A549 (cell line): Measurements from ENCODE around the gene OTOG. TPM values are rescaled to one million over a fixed set of nuclear protein-coding genes. Genes with fewer than 3 reads are reported as not detected.

Experiments
- ATAC-seq, 2 experiments: fragments of 200-7000 bp in 1 of 2; fragments of >200 bp in 1 of 2; cut with Nextera tagmentation in 1 of 2; cut with Tn5 transposase in 1 of 2; 3 replicates each; pipeline versions ENCODE4 v1.8.0 to v1.9.1; 2018 to 2020; ENCODE audit warnings: mild to moderate bottlenecking in 1 of 2, moderate library complexity in 1 of 2
- CTCF ChIA-PET: fragments of 300-600 bp; sonication (Branson Sonifier 250); formaldehyde crosslinking; extraction: SDS; loops from one replicate; lab custom pipeline; 2021; ENCODE audit warnings: antibody characterized with exemption, inconsistent platforms; lab: Yijun Ruan, JAX
- POLR2A ChIA-PET: fragments of 350-600 bp; formaldehyde crosslinking; extraction: SDS; loops from one replicate; lab custom pipeline; 2021; ENCODE audit warnings: antibody characterized with exemption, inconsistent platforms; lab: Yijun Ruan, JAX
- DNase-seq, 2 experiments: peaks; one replicate each; pipeline versions ENCODE4 v3.0.0 to v3.0.0-alpha.2; 2011 to 2016; ENCODE audit warnings: low read depth in 1 of 2, low spot score in 1 of 2
- FAIRE-seq: peaks from 2 replicates; lab custom pipeline; 2011; peaks lifted over from hg19 to GRCh38; lab: Jason Lieb, UNC
- H3K27ac ChIP-seq, 2 experiments: fragments of >200 bp; sonication (Bioruptor Twin); formaldehyde crosslinking; 3 replicates each; pipeline ENCODE4 v1.5.1; 2016 to 2017
- H3K4me1 ChIP-seq: fragments of >200 bp; sonication (Bioruptor Twin); formaldehyde crosslinking; 3 replicates; pipeline ENCODE4 v1.6.1; 2016
- H3K4me2 ChIP-seq: fragments of >200 bp; sonication (Bioruptor Twin); formaldehyde crosslinking; 3 replicates; pipeline ENCODE4 v1.6.1; 2016
- H3K4me3 ChIP-seq: fragments of >200 bp; sonication (Bioruptor Twin); formaldehyde crosslinking; 3 replicates; pipeline ENCODE4 v1.5.1; 2016
- H3K9me3 ChIP-seq: fragments of >200 bp; sonication (Bioruptor Twin); formaldehyde crosslinking; 3 replicates; pipeline ENCODE4 v1.6.1; 2016
- ATOH8 ChIP-seq: fragments of 250-450 bp; sonication (Bioruptor Pico); IDR thresholded peaks from 2 replicates; pipeline ENCODE4 v1.5.0; 2020; ENCODE audit warnings: low read depth, mild to moderate bottlenecking, moderate library complexity
- EHF ChIP-seq: fragments of 250-450 bp; sonication (Bioruptor Pico); IDR thresholded peaks from 2 replicates; pipeline ENCODE4 v1.5.0; 2020; ENCODE audit warnings: mild to moderate bottlenecking
- EHMT2 ChIP-seq: fragments of 200-600 bp; sonication (generic); IDR thresholded peaks from 2 replicates; pipeline ENCODE4 v1.6.1; 2016; ENCODE audit warnings: antibody characterized with exemption, low read depth, mild to moderate bottlenecking, moderate library complexity
- ELK1 ChIP-seq: fragments of 150-350 bp; IDR thresholded peaks from 2 replicates; pipeline ENCODE4 v1.6.1; 2014; ENCODE audit warnings: low read depth, mild to moderate bottlenecking, low read length
- EP300 ChIP-seq, 2 experiments: fragments of >200 bp; sonication (Bioruptor Twin); formaldehyde crosslinking; IDR thresholded peaks; 2 replicates in 1 of 2; 3 replicates in 1 of 2; pipeline ENCODE4 v1.6.1; 2016 to 2017
- ESRRA ChIP-seq: fragments of 150-350 bp; IDR thresholded peaks from 2 replicates; pipeline ENCODE4 v1.6.1; 2014; ENCODE audit warnings: mild to moderate bottlenecking, low read length, borderline replicate concordance
- FOSL2 ChIP-seq, 2 experiments: fragments of 450-650 bp in 1 of 2; fragments of >200 bp in 1 of 2; sonication (Bioruptor Twin) in 1 of 2; formaldehyde crosslinking; IDR thresholded peaks; 2 replicates each; pipeline versions ENCODE4 v1.5.0 to v1.6.1; 2016 to 2020; ENCODE audit warnings: mild to moderate bottlenecking in 1 of 2, moderate library complexity in 1 of 2
- FOXS1 ChIP-seq: fragments of 250-450 bp; sonication (Bioruptor Pico); IDR thresholded peaks from 2 replicates; pipeline ENCODE4 v1.5.0; 2020; ENCODE audit warnings: mild to moderate bottlenecking, moderate library complexity
- GATA3 ChIP-seq: IDR thresholded peaks from 2 replicates; pipeline ENCODE4 v1.6.1; 2012; ENCODE audit warnings: borderline replicate concordance
- JUN ChIP-seq, 2 experiments: fragments of >200 bp; sonication (Bioruptor Twin); formaldehyde crosslinking; IDR thresholded peaks; 2 replicates in 1 of 2; 3 replicates in 1 of 2; pipeline ENCODE4 v1.6.1; 2016 to 2017
- MAZ ChIP-seq: fragments of 150-350 bp; IDR thresholded peaks from 2 replicates; pipeline ENCODE4 v1.6.1; 2014; ENCODE audit warnings: antibody characterized with exemption, low read depth, low read length, borderline replicate concordance
- MYC ChIP-seq: IDR thresholded peaks from 2 replicates; pipeline ENCODE4 v1.6.1; 2012; ENCODE audit warnings: mild to moderate bottlenecking, inconsistent platforms, low read length, improper control_type of control experiment, borderline replicate concordance
- NR3C1 ChIP-seq: fragments of >200 bp; sonication (Bioruptor Twin); formaldehyde crosslinking; IDR thresholded peaks from 3 replicates; pipeline ENCODE4 v1.6.1; 2017
- PHF8 ChIP-seq: fragments of 200-600 bp; sonication (generic); IDR thresholded peaks from 2 replicates; pipeline ENCODE4 v1.6.1; 2016; ENCODE audit warnings: low read depth, mild to moderate bottlenecking, antibody characterized with exemption, moderate library complexity, borderline replicate concordance
- RAD21 ChIP-seq, 2 experiments: fragments of >200 bp in 1 of 2; sonication (Bioruptor Twin) in 1 of 2; formaldehyde crosslinking in 1 of 2; IDR thresholded peaks in 1 of 2; conservative IDR thresholded peaks in 1 of 2; 2 replicates in 1 of 2; 3 replicates in 1 of 2; pipeline ENCODE4 v1.6.1; 2012 to 2018; ENCODE audit warnings: inconsistent platforms in 1 of 2
- RCOR1 ChIP-seq: fragments of 150-350 bp; IDR thresholded peaks from 2 replicates; pipeline ENCODE4 v1.6.1; 2014; ENCODE audit warnings: antibody characterized with exemption, low read length, low read depth
- RFX5 ChIP-seq: fragments of 450-650 bp; IDR thresholded peaks from 2 replicates; pipeline ENCODE4 v1.7.1; 2014; ENCODE audit warnings: antibody characterized with exemption, mild to moderate bottlenecking, moderate library complexity
- RNF2 ChIP-seq: fragments of 200-600 bp; sonication (generic); IDR thresholded peaks from 2 replicates; pipeline ENCODE4 v1.6.1; 2016; ENCODE audit warnings: low read depth, mild to moderate bottlenecking, antibody characterized with exemption, moderate library complexity, borderline replicate concordance
- TFCP2L1 ChIP-seq: fragments of 250-450 bp; sonication (Bioruptor Pico); IDR thresholded peaks from 2 replicates; pipeline ENCODE4 v1.5.0; 2021; ENCODE audit warnings: mild to moderate bottlenecking
- TP53 ChIP-seq: fragments of 250-450 bp; sonication (Bioruptor Pico); IDR thresholded peaks from 2 replicates; pipeline ENCODE4 v1.5.0; 2021; ENCODE audit warnings: mild to moderate bottlenecking, moderate library complexity
- USF2 ChIP-seq: fragments of 450-650 bp; IDR thresholded peaks from 2 replicates; pipeline ENCODE4 v1.6.1; 2014; ENCODE audit warnings: antibody characterized with exemption
- ZFP36 ChIP-seq: fragments of 450-650 bp; IDR thresholded peaks from 2 replicates; pipeline ENCODE4 v1.6.1; 2014; ENCODE audit warnings: borderline replicate concordance; ENCODE audit not compliant: partially characterized antibody
- WGBS: methylation state at CpG from one replicate; pipeline ENCODE4 v1.1.6; 2017; ENCODE audit errors: missing lambda C conversion rate; 5-methylcytosine and 5-hydroxymethylcytosine counted together
- polyA plus RNA-seq, 4 experiments: library from polyadenylated mRNA; depleted of rRNA in 3 of 4; stranded (reverse); fragments of >200 nt; fragmentation: RNase III in 1 of 4; extraction: RNeasy Plus Mini Kit Qiagen cat#74134 plus additional on column Dnase treatment in 1 of 4; gene quantifications; 2 replicates in 3 of 4; 3 replicates in 1 of 4; pipeline ENCODE4 v1.2.3, GENCODE V29; 2011 to 2017
- TF ChIP-seq, protein P1 (sequence below): IDR thresholded peaks from 2 replicates; pipeline ENCODE4 v1.6.1; 2012; ENCODE audit warnings: low read depth, borderline replicate concordance

The OTOG gene
- polyA plus RNA-seq, 2 of the 4 experiments (the other 2 are of a cell fraction): not detected

GRCh38 chr11:17522655-17523054, 24.4 kb upstream of the OTOG start:
- no peak for DNase-seq
- H3K27ac ChIP-seq: no peak overlapping the region
- no peak for ATAC-seq
- H3K4me1 ChIP-seq: no peaks in the 10 kb centered on the region
- FAIRE-seq: no peak
- no peak overlapping the region for H3K4me2 ChIP-seq
- CTCF ChIA-PET: interaction anchor here (0.7 to 45.8 kb wide), 4 partner anchors 18 to 293 kb away, joined by 3 to 1119 read pairs (median 142); partner anchors contain the start of gene KCNJ11
- H3K9me3 ChIP-seq: no peaks in the 10 kb centered on the region
- WGBS: 62% methylated on average over 10 of the region's 17 CpGs
- H3K4me3 ChIP-seq: no peak overlapping the region
- TF ChIP-seq FOXS1 (CRISPR knock-in tag): no peak
- TF ChIP-seq EHF (CRISPR knock-in tag): no peak
- TF ChIP-seq TP53 (CRISPR knock-in tag): no peak
- no peak for TF ChIP-seq FOSL2 (IDR thresholded peaks at IDR 0.05)
- no peak for TF ChIP-seq FOSL2 (CRISPR knock-in tag; IDR thresholded peaks at IDR 0.05)
- no peak for TF ChIP-seq JUN (IDR thresholded peaks at IDR 0.05)
- TF ChIP-seq RAD21 (conservative IDR thresholded peaks at IDR 0.05 in 1 of 2, IDR thresholded peaks at IDR 0.05 in 1 of 2): no peak
- TF ChIP-seq EHMT2: no peak
- TF ChIP-seq RNF2: no peak
- TF ChIP-seq, protein P1, sequence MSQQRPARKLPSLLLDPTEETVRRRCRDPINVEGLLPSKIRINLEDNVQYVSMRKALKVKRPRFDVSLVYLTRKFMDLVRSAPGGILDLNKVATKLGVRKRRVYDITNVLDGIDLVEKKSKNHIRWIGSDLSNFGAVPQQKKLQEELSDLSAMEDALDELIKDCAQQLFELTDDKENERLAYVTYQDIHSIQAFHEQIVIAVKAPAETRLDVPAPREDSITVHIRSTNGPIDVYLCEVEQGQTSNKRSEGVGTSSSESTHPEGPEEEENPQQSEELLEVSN: no peak
- no peak for TF ChIP-seq ATOH8 (CRISPR knock-in tag)
- no peak for TF ChIP-seq ESRRA
- TF ChIP-seq EP300 (IDR thresholded peaks at IDR 0.05): no peak
- no peak for TF ChIP-seq TFCP2L1
- no peak for TF ChIP-seq NR3C1
- no peak for TF ChIP-seq MAZ
- TF ChIP-seq RCOR1: no peak
- TF ChIP-seq MYC: no peak
- no peak for TF ChIP-seq ZFP36
- no peak for TF ChIP-seq ELK1
- POLR2A ChIA-PET: no interaction called here

GRCh38 chr11:17524221-17524620, 22.8 kb upstream of the OTOG start:
- no peak for ATAC-seq
- CTCF ChIA-PET: interaction anchor here (1.2 to 45.8 kb wide), 4 partner anchors 11 to 140 kb away, joined by 3 to 1119 read pairs (median 168); partner anchors contain the start of gene KCNJ11
- H3K27ac ChIP-seq: no peak overlapping the region
- FAIRE-seq: no peak
- no peak for TF ChIP-seq USF2
- TF ChIP-seq PHF8: no peak
- TF ChIP-seq RFX5: no peak
- TF ChIP-seq GATA3: no peak
- TF ChIP-seq ELK1: no peak
- H3K4me3 ChIP-seq: no peak overlapping the region
- no peak overlapping the region for H3K4me2 ChIP-seq
- WGBS: 85% methylated on average over 5 of the region's 9 CpGs
- DNase-seq: no peak
- no peaks in the 10 kb centered on the region for H3K9me3 ChIP-seq
- POLR2A ChIA-PET: no interaction called here
- no peaks in the 10 kb centered on the region for H3K4me1 ChIP-seq
